ENCODE data around the gene NR1H3.

GRCh38 chr11:47272706-47273105 is 14.9 kb downstream of the NR1H3 start:
- TF ChIP-seq CTCF (IDR thresholded peaks at IDR 0.05) (no peak), POLR2A (IDR thresholded peaks at IDR 0.05) (no peak)
